WTC11 (cell line): ENCODE measurements around the gene TADA2A. TPM values are rescaled to one million over a fixed set of nuclear protein-coding genes. Genes with fewer than 3 reads are reported as not detected.

Experiments
- ATAC-seq: fragments of 200-7000 bp; cut with Tn5 transposase; 2 replicates; pipeline ENCODE4 v1.10.0; 2021; ENCODE audit warnings: mild to moderate bottlenecking, moderate library complexity
- CTCF ChIA-PET: fragments of 300-600 bp; sonication (Branson Sonifier 250); formaldehyde crosslinking; loops from one replicate; lab custom pipeline; 2021; ENCODE audit warnings: antibody characterized with exemption; lab: Charles Lee
- POLR2A ChIA-PET: fragments of 350-600 bp; sonication (Branson Sonifier 250); formaldehyde crosslinking; loops from one replicate; lab custom pipeline; 2021; ENCODE audit warnings: antibody characterized with exemption; lab: Charles Lee
- DNase-seq: peaks from one replicate; pipeline ENCODE4 v3.0.0; 2021; ENCODE audit warnings: low spot score
- H3K27ac Mint-ChIP-seq: 2 replicates; pipeline ENCODE4 v1.8.0; 2021; ENCODE audit warnings: mixed read lengths
- H3K27me3 Mint-ChIP-seq: 2 replicates; pipeline ENCODE4 v1.8.0; 2021; ENCODE audit warnings: low read depth, mild to moderate bottlenecking, moderate library complexity, mixed read lengths
- H3K36me3 Mint-ChIP-seq: 2 replicates; pipeline ENCODE4 v1.8.0; 2021; ENCODE audit warnings: mixed read lengths
- H3K4me1 Mint-ChIP-seq: 2 replicates; pipeline ENCODE4 v1.8.0; 2022; ENCODE audit warnings: mixed read lengths
- H3K4me3 Mint-ChIP-seq: 2 replicates; pipeline ENCODE4 v1.8.0; 2021; ENCODE audit warnings: mild to moderate bottlenecking, moderate library complexity, mixed read lengths
- H3K9me3 Mint-ChIP-seq: 2 replicates; pipeline ENCODE4 v1.8.0; 2021; ENCODE audit warnings: mixed read lengths
- ATF6 ChIP-seq: sonication (generic); formaldehyde crosslinking; IDR thresholded peaks from 2 replicates; pipeline ENCODE4 v1.8.1; 2023; ENCODE audit warnings: mild to moderate bottlenecking, missing genetic modification reagents
- CTCF ChIP-seq: fragments of 200-600 bp; IDR thresholded peaks from 2 replicates; pipeline ENCODE4 v1.8.0; 2022; ENCODE audit warnings: antibody characterized with exemption
- ELF4 ChIP-seq: sonication (generic); formaldehyde crosslinking; IDR thresholded peaks from 2 replicates; pipeline ENCODE4 v1.8.1; 2022; ENCODE audit warnings: low read depth, mild to moderate bottlenecking, moderate library complexity, missing genetic modification reagents
- FOXJ3 ChIP-seq: sonication (generic); formaldehyde crosslinking; IDR thresholded peaks from 2 replicates; pipeline ENCODE4 v1.9.0; 2021; ENCODE audit warnings: missing genetic modification reagents, mild to moderate bottlenecking, borderline replicate concordance
- FOXK1 ChIP-seq: sonication (generic); formaldehyde crosslinking; IDR thresholded peaks from 2 replicates; pipeline ENCODE4 v1.8.0; 2022; ENCODE audit warnings: mild to moderate bottlenecking, moderate library complexity, missing genetic modification reagents
- MAX ChIP-seq: sonication (generic); formaldehyde crosslinking; IDR thresholded peaks from 2 replicates; pipeline ENCODE4 v1.8.0; 2022; ENCODE audit warnings: mild to moderate bottlenecking, missing genetic modification reagents
- NFE2L1 ChIP-seq: sonication (generic); formaldehyde crosslinking; IDR thresholded peaks from 2 replicates; pipeline ENCODE4 v1.8.1; 2023; ENCODE audit warnings: missing genetic modification reagents
- PRRX2 ChIP-seq: fragments of 250-450 bp; sonication (Bioruptor Pico); IDR thresholded peaks from 2 replicates; pipeline ENCODE4 v1.8.0; 2021; ENCODE audit warnings: mild to moderate bottlenecking
- TP53 ChIP-seq: sonication (generic); formaldehyde crosslinking; IDR thresholded peaks from 2 replicates; pipeline ENCODE4 v1.8.1; 2023; ENCODE audit warnings: mild to moderate bottlenecking, missing genetic modification reagents
- ZNF232 ChIP-seq: sonication (generic); formaldehyde crosslinking; IDR thresholded peaks from 2 replicates; pipeline ENCODE4 v1.8.0; 2022; ENCODE audit warnings: mild to moderate bottlenecking, missing genetic modification reagents
- ZNF532 ChIP-seq: fragments of 250-450 bp; sonication (Bioruptor Pico); IDR thresholded peaks from 2 replicates; pipeline ENCODE4 v1.9.0; 2021; ENCODE audit warnings: mild to moderate bottlenecking, borderline replicate concordance
- total RNA-seq: library from RNA; stranded (reverse); gene quantifications from 3 replicates; pipeline ENCODE4 v1.2.3, GENCODE V29; 2021
- TF ChIP-seq, protein P1 (sequence below): fragments of 250-450 bp; sonication (Bioruptor Pico); IDR thresholded peaks from 2 replicates; pipeline ENCODE4 v1.8.0; 2021; ENCODE audit warnings: mild to moderate bottlenecking
- TF ChIP-seq, protein P2 (sequence below): sonication (generic); formaldehyde crosslinking; conservative IDR thresholded peaks from 2 replicates; pipeline ENCODE4 v1.8.1; 2022; ENCODE audit warnings: mild to moderate bottlenecking, missing genetic modification reagents
- TF ChIP-seq, protein P3 (sequence below): sonication (generic); formaldehyde crosslinking; IDR thresholded peaks from 2 replicates; pipeline ENCODE4 v1.8.1; 2023; ENCODE audit warnings: mild to moderate bottlenecking, moderate library complexity, missing genetic modification reagents

Gene TADA2A
- total RNA-seq, 1 experiment from 2014 or later, result 16.5 TPM

DNA sequence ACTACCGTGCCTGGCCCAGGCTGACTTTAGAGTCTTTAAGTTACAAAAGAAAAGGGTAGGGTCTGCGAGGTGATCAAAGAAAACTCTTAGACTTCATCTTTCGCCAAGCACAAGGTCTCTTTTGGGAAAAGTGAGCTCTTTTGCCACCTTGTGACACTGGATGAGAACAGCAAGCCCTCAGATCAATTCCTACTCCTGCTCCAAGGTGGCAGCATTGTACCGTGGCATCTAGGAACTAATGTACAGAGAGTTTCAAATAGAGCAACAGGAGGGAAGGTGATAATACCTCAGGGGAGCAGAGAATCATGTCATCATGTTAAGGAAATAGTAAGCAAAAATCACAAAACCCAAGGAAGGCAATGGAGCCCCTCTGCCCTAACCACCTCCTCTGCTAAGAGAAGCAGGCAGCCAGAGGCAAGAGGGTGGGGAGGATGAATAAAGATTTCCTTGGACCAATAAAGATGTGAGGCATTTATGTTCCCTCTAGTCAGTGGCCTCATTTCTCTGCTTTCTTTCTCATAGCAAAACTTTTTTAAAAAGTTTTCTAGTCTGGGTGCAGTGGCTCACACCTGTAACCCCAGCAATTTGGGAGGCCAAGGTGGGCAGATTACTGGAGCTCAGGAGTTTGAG, 33.0 kb upstream of the TADA2A start:
- no peak overlapping the region for H3K4me3 Mint-ChIP-seq
- H3K27ac Mint-ChIP-seq, result 0 out of 2 replicates have a peak overlapping the region, but pooled peaks have one; percentile 2
- POLR2A ChIA-PET, result interaction anchor here (0.5 to 1.3 kb wide), 3 partner anchors 15 to 356 kb away, joined by 4 to 6 read pairs (median 5); no protein-coding TSS in a partner anchor
- DNase-seq, result peak; percentile 74
- CTCF ChIA-PET, result interaction anchor here (0.5 to 2.4 kb wide), 73 partner anchors 8 to 771 kb away, joined by 3 to 68 read pairs (median 4); partner anchors contain the start of gene LHX1
- H3K27me3 Mint-ChIP-seq, result no peaks in the 10 kb centered on the region
- 0 out of 2 replicates have a peak, but pooled peaks cover 3% of the 10 kb centered on the region for H3K4me1 Mint-ChIP-seq
- H3K36me3 Mint-ChIP-seq, result no peaks in the 10 kb centered on the region
- H3K9me3 Mint-ChIP-seq, result no peaks in the 10 kb centered on the region
- peak; percentile 98 for ATAC-seq
- TF ChIP-seq MAX (CRISPR knock-in tag) (peak; percentile 40; the same call in 1 of the 2 replicates), ZNF532 (CRISPR knock-in tag) (no peak), ATF6 (CRISPR knock-in tag) (no peak), PRRX2 (CRISPR knock-in tag) (no peak), CTCF (peak; percentile 71), TP53 (CRISPR knock-in tag) (no peak)
- TF ChIP-seq, protein P1, sequence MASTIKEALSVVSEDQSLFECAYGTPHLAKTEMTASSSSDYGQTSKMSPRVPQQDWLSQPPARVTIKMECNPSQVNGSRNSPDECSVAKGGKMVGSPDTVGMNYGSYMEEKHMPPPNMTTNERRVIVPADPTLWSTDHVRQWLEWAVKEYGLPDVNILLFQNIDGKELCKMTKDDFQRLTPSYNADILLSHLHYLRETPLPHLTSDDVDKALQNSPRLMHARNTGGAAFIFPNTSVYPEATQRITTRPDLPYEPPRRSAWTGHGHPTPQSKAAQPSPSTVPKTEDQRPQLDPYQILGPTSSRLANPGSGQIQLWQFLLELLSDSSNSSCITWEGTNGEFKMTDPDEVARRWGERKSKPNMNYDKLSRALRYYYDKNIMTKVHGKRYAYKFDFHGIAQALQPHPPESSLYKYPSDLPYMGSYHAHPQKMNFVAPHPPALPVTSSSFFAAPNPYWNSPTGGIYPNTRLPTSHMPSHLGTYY, result no peak
- TF ChIP-seq, all 79 proteins: peak for 2

DNA sequence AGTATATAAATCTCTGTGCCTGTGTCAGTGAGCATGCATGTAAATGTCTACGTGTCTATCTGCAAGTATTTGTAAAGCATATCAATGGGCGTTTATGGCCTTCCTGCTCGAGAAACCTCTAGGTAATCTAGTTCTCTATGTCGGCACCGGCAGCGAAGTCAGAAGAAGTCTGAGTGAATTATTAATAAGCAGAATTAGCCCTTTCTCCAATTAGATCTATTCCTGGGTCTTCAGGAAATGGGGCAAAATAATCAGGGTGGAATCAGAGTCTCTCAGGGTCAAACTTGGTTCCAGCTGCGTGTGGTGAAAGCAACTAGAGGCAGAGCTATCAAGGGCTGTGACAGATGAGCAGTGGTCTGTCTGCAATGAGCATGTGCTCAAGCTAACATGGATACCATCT, 31.0 kb upstream of the TADA2A start, which contains the start of gene C17orf78:
TSS of gene C17orf78 (plus strand) at position 280 of the 400 bp plus-strand sequence. CDS start at position 388, 108 bp downstream.
- no peak within 1 kb of the TSS for H3K4me3 Mint-ChIP-seq
- H3K36me3 Mint-ChIP-seq, result no peaks in the 10 kb centered on the region
- ChIA-PET CTCF (interaction anchor here (0.6 to 1.1 kb wide), 3 partner anchors 11 to 773 kb away, joined by 3 to 4 read pairs (median 4); no protein-coding TSS in a partner anchor), POLR2A (interaction anchor here (0.7 kb wide), 1 partner anchor 108 kb away, joined by 3 read pairs; no protein-coding TSS in a partner anchor)
- ATAC-seq (no peak), DNase-seq (no peak)
- no peak within 1 kb of the TSS for H3K27ac Mint-ChIP-seq
- no peaks in the 10 kb centered on the region for H3K27me3 Mint-ChIP-seq
- H3K4me1 Mint-ChIP-seq, result 0 out of 2 replicates have a peak, but pooled peaks cover 3% of the 10 kb centered on the region
- no peaks in the 10 kb centered on the region for H3K9me3 Mint-ChIP-seq
- TF ChIP-seq, protein P2, sequence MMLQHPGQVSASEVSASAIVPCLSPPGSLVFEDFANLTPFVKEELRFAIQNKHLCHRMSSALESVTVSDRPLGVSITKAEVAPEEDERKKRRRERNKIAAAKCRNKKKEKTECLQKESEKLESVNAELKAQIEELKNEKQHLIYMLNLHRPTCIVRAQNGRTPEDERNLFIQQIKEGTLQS, result no peak
- TF ChIP-seq FOXJ3, result no peak
- no peak for TF ChIP-seq NFE2L1 (CRISPR knock-in tag)
- TF ChIP-seq, protein P3, sequence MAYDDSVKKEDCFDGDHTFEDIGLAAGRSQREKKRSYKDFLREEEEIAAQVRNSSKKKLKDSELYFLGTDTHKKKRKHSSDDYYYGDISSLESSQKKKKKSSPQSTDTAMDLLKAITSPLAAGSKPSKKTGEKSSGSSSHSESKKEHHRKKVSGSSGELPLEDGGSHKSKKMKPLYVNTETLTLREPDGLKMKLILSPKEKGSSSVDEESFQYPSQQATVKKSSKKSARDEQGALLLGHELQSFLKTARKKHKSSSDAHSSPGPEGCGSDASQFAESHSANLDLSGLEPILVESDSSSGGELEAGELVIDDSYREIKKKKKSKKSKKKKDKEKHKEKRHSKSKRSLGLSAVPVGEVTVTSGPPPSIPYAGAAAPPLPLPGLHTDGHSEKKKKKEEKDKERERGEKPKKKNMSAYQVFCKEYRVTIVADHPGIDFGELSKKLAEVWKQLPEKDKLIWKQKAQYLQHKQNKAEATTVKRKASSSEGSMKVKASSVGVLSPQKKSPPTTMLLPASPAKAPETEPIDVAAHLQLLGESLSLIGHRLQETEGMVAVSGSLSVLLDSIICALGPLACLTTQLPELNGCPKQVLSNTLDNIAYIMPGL, result no peak
- TF ChIP-seq ELF4, result no peak
- TF ChIP-seq FOXK1, result no peak
- TF ChIP-seq ATF6 (CRISPR knock-in tag), result no peak
- no peak for TF ChIP-seq ZNF232 (CRISPR knock-in tag)
